Epithelial cell of esophagus (primary cell): ENCODE results near the gene LYRM9.
"Not testable (repeated sequence)": the region's sequence is repeated elsewhere in the genome, so short reads cannot be mapped to it uniquely, and the experiment has no call there.

Experiments used
- DNase-seq: peaks from one replicate; pipeline ENCODE4 v3.0.0; 2010; ENCODE audit warnings: low read depth
- H3K4me3 ChIP-seq: 2 replicates; pipeline ENCODE4 v1.5.1; 2011; ENCODE audit warnings: mild to moderate bottlenecking, low read length, control low read depth
- TF ChIP-seq, protein P1 (sequence below): IDR thresholded peaks from 2 replicates; pipeline ENCODE4 v1.5.1; 2011; ENCODE audit warnings: low read depth, mild to moderate bottlenecking, low read length, control low read depth, inconsistent platforms; ENCODE audit not compliant: insufficient read depth; ENCODE audit errors: missing control alignments

Gene LYRM9

DNA sequence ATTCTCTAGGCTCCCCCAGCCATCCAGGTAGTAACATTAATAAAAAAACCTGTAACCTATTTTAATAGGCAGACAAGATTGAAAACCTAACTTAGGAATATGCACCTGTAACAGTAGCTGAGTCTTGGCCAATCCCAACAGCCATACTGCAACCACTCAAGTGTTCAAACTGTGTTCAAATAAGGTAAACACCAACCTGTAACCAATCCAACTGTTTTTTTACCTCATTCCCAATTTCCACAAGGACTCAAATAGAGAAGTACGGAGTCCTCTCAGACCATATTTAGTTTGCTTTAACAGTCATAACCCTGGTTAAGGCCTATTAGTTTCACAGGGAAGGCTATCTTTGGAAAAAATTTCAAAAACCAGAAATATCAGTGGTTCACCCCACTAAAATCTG, 52.5 kb downstream of the LYRM9 start:
- no peak overlapping the region for H3K4me3 ChIP-seq
- DNase-seq: peak; percentile 23
- TF ChIP-seq, protein P1, sequence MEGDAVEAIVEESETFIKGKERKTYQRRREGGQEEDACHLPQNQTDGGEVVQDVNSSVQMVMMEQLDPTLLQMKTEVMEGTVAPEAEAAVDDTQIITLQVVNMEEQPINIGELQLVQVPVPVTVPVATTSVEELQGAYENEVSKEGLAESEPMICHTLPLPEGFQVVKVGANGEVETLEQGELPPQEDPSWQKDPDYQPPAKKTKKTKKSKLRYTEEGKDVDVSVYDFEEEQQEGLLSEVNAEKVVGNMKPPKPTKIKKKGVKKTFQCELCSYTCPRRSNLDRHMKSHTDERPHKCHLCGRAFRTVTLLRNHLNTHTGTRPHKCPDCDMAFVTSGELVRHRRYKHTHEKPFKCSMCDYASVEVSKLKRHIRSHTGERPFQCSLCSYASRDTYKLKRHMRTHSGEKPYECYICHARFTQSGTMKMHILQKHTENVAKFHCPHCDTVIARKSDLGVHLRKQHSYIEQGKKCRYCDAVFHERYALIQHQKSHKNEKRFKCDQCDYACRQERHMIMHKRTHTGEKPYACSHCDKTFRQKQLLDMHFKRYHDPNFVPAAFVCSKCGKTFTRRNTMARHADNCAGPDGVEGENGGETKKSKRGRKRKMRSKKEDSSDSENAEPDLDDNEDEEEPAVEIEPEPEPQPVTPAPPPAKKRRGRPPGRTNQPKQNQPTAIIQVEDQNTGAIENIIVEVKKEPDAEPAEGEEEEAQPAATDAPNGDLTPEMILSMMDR: no peak

DNA sequence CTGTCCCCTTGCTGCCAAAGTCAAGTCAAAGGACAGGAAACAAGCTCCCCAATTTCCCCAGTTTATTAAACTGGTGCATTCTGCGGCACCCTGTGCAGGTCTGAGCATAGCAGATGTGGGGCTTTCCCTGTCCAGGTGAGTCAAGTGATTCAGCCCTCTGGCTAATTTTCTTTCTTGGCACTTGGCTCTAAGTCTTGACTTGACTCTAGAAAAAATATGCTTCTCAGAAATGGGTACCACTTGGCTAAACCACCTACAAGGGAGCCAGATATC, 52.8 kb downstream of the LYRM9 start:
- not testable (repeated sequence) for H3K4me3 ChIP-seq, DNase-seq

DNA sequence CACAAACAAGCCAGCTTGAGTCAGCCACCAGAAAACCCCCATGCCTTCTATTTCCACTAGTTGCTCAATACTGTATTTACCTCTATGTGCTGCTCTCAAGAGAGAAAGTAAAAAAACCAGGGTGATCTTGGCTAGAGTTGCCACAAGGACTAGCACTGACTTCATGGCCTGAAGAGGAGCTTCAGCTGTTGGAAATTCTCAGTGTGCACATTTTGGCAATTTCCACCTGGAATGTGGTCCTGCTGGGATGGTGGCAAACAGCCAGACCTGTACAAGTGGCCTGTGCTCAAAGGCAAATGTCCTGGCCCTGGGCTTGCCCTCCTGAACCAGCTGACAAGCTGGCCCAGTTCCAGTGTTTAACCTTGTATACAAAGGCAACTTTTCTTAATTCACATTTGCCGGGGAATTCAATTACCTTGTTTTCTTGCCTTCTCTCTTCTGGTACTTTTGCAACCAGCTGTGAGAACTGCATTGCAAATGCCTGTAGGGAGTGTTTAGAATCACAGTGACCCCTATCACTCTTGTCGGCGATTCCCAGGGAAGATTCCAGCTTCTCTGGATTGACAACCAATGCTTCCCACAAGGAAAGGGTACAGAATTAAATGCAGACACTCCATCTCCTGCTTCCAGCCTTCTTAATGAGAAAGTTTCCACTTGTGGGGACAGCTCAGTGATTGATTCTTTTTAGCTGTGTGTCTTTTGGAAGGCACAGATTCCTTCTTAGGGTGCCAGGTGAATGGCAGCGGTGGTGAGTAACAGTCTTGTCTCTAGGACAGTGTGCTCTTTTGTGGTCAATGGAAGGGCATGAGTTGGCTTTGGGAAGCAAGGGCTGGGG, 53.4 kb downstream of the LYRM9 start:
- H3K4me3 ChIP-seq, DNase-seq: not testable (repeated sequence)

DNA sequence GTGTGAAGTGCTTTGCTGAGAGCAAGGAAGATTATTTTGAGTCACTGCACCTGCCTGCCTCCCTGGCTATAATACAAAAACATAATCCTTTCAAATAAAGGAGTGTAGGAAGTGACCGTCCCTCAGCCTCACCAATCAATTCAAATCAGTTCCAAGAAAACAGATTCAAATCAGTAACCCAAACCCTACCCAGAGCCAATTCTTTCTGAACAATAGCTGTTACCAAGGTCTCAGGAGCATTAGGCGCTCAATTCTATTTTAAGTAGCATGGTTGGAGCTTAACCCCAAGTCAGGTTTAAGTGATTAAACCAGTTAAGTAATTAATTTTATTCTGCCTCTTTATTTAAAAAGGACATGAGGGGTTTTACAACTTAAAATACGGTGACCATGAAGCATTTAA, 54.6 kb downstream of the LYRM9 start:
- not testable (repeated sequence) for DNase-seq, H3K4me3 ChIP-seq

DNA sequence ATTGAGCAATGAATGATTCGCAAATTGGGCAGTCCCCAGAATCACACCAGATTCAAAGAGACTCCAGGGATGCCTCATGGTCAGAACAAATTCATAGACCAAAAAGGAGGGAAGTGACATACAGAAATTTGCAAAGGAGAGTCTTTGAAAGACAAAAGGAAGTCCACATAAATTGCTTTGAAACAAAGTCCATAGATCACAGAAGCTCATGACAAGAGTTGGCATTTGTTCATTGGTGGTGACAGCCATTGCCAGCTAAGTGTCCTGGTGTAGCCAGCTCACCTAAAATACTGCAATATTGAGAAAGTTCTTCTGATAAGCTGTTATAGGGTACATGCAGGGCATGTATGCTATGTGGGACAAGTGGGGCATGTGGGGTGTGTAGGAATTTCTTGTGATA, 55.4 kb downstream of the LYRM9 start:
- not testable (repeated sequence) for DNase-seq, H3K4me3 ChIP-seq

DNA sequence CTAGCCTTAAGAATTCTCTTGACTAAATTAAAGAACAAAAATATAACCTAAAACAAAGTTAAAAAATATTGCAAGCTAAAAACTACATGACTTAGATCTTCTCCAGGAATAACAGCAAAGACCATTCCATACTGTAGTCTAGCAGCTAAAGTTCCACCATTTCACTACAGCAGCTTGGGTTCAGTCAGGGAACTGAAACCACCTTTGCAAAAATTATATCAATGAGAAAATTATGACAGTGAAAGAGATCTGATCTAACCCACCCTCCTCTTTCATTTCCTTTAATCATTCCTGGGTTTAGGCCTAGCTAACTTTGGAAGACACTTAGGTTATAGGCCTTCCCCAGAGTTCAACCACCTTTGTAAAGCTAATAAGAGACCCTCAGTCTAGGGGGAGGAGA, 56.5 kb downstream of the LYRM9 start:
- DNase-seq: no peak
- TF ChIP-seq, protein P1: no peak
- no peak overlapping the region for H3K4me3 ChIP-seq

DNA sequence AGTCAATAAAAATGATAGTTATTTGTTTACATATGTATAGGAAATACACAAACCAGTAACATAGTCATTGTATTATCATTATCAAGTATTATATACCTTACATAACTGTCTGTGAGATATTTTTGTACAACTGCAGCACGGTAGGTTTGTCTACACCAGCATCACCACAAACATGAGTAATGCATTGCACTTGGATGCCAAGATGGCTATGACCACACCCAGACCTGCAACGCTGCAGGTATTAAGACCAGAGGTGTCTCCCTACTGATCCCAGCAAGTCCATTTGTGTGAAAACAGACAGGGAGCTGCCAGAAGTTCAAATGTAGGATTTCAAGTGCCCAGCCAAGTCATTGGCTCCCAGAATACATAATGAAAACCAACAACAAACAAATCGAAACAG, 58.6 kb downstream of the LYRM9 start:
- DNase-seq: peak; percentile 70
- TF ChIP-seq, protein P1: no peak
- no peak overlapping the region for H3K4me3 ChIP-seq

DNA sequence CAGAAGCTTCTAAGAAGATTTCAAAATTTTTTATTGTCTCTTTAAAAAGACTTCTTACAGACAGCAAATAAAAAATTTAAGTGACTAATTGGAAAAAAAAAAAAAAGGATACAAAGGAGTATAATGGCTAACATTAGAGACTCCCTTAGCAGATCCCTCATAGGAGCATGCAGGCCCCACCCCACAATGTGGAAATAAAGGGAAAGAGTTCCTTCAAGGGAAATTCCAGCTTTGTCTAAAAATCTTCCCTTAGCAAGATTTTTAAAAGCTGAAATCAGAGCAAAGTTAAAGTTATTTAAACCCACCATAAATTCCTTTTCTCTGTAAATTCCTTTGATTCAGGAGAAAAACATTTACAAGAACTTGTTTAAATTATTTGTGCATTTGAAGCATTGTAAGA, 60.3 kb downstream of the LYRM9 start:
- H3K4me3 ChIP-seq: no peak overlapping the region
- no peak for DNase-seq
- TF ChIP-seq, protein P1: no peak

DNA sequence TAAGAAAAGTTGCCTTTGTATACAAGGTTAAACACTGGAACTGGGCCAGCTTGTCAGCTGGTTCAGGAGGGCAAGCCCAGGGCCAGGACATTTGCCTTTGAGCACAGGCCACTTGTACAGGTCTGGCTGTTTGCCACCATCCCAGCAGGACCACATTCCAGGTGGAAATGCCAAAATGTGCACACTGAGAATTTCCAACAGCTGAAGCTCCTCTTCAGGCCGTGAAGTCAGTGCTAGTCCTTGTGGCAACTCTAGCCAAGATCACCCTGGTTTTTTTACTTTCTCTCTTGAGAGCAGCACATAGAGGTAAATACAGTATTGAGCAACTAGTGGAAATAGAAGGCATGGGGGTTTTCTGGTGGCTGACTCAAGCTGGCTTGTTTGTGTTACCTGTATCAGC, 63.3 kb downstream of the LYRM9 start:
- DNase-seq: peak; percentile 23
- H3K4me3 ChIP-seq: not testable (repeated sequence)

DNA sequence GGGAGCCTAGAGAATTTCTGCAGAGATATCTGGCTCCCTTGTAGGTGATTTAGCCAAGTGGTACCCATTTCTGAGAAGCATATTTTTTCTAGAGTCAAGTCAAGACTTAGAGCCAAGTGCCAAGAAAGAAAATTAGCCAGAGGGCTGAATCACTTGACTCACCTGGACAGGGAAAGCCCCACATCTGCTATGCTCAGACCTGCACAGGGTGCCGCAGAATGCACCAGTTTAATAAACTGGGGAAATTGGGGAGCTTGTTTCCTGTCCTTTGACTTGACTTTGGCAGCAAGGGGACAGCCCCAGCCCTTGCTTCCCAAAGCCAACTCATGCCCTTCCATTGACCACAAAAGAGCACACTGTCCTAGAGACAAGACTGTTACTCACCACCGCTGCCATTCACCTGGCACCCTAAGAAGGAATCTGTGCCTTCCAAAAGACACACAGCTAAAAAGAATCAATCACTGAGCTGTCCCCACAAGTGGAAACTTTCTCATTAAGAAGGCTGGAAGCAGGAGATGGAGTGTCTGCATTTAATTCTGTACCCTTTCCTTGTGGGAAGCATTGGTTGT, 63.9 kb downstream of the LYRM9 start:
- not testable (repeated sequence) for H3K4me3 ChIP-seq, DNase-seq
